ENCODE measurements around the gene AFF2.

AFF2 gene

DNA sequence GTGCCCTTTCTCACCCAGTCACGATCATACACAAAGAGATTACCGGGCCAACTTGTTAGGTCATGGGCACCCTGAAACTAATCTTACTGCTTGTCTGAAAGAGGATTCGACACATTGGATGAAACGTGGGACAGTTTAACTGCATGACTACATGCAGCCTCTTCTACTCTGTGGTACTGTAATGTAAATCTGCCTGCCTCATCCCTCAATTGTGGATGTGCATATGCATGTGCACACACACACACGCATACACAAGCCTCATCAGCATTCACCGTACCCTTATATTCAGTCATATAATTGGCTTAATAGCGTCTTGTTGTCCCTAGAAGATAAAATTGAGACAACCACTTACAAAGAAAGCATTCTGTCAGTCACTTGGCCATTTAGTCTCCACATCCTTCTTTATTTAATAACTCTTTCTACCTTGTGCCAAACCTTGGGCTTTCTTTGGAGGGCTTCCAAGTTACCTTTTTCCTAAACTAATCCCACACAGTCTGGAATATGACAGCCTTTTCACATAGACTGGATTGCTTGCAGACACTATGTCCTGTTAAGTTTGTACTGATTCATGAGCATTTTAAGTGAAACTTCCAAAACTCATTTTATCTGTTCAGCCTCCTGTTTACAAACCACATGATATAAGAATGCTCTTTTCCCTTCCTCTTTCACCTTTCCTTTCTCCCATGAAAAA lies 132.9 kb downstream of the AFF2 start:
- Histone ChIP-seq H3K9me3 (no peaks in the 10 kb centered on the region), H3K4me1 (no peaks in the 10 kb centered on the region), H3K36me3 (no peaks in the 10 kb centered on the region), H3K27me3 (no peaks in the 10 kb centered on the region), H3K4me3 (no peak overlapping the region), H3K27ac (no peak overlapping the region)
- TF ChIP-seq, protein P1, sequence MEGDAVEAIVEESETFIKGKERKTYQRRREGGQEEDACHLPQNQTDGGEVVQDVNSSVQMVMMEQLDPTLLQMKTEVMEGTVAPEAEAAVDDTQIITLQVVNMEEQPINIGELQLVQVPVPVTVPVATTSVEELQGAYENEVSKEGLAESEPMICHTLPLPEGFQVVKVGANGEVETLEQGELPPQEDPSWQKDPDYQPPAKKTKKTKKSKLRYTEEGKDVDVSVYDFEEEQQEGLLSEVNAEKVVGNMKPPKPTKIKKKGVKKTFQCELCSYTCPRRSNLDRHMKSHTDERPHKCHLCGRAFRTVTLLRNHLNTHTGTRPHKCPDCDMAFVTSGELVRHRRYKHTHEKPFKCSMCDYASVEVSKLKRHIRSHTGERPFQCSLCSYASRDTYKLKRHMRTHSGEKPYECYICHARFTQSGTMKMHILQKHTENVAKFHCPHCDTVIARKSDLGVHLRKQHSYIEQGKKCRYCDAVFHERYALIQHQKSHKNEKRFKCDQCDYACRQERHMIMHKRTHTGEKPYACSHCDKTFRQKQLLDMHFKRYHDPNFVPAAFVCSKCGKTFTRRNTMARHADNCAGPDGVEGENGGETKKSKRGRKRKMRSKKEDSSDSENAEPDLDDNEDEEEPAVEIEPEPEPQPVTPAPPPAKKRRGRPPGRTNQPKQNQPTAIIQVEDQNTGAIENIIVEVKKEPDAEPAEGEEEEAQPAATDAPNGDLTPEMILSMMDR (IDR thresholded peaks at IDR 0.05), result no peak
- no peak for DNase-seq
- intact Hi-C loops (cut with DNase I; ENCODE audit: low total_unique reads), result no loop called here

DNA sequence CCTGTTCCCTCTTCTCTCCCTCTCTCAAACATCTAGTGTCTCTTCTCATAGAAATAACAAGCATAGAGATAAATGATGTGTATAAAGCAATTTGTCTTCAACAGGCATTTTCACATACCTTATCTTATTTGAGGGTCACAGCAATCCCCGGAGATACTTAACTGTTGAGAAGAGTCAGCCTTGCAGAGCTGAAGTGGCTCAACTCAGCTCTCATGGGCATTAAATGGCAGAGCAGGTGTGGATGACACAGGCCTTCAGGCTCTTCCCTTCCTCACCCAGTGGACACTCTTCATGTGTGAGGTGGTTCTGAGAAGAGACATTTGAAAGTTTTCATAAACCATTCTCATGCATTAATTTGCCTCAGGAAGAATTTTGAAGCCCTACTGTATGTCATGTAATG lies 134.2 kb downstream of the AFF2 start:
- H3K4me3 ChIP-seq, result no peak overlapping the region
- H3K27me3 ChIP-seq, result no peaks in the 10 kb centered on the region
- no peaks in the 10 kb centered on the region for H3K9me3 ChIP-seq
- intact Hi-C loops (cut with DNase I; ENCODE audit: low total_unique reads), result no loop called here
- TF ChIP-seq, protein P1 (IDR thresholded peaks at IDR 0.05), result no peak
- H3K27ac ChIP-seq, result no peak overlapping the region
- no peak for DNase-seq
- no peaks in the 10 kb centered on the region for H3K4me1 ChIP-seq
- H3K36me3 ChIP-seq, result no peaks in the 10 kb centered on the region

DNA sequence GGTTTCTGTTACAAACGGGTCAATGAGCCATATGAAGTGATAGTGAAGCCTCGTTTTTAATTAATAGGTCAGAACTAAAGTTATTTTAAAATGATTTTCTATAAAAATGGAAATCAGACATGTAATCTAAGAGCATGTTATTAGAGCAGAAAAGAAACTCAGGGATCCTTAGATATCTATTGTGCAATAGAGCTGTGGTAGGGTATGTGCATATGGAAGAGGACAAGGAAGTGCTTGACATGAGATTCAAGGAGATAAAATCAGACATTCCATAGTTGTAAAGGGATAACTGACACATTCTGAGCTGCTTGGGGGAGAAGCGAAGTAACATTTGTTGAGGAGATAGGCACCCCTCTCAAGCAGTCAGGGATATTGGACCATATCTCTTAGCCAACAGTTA lies 143.0 kb downstream of the AFF2 start:
- DNase-seq, result no peak
- Histone ChIP-seq H3K27me3 (no peaks in the 10 kb centered on the region), H3K36me3 (no peaks in the 10 kb centered on the region), H3K4me1 (no peaks in the 10 kb centered on the region), H3K4me3 (no peak overlapping the region), H3K27ac (no peak overlapping the region), H3K9me3 (no peaks in the 10 kb centered on the region)
- TF ChIP-seq, protein P1 (IDR thresholded peaks at IDR 0.05), result no peak
- intact Hi-C loops (cut with DNase I; ENCODE audit: low total_unique reads), result no loop called here

DNA sequence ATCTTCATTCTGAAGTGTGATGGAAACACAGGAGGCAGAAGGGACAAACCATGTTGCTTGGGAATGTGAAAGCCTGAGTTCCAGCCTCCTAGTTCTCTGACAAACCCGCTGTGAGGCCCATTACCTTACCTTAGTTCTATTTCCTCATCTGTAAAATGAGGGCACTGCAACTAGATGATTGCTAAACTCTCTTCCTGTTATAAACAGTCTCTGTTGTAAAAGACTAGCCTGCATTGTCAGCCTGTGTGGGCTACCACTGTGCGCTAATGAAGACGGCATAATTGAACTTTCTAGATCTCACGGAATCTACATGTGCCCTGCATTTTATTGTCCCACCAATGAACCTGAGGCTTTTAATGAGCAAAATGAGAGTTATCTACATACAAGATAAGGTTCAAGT lies 147.2 kb downstream of the AFF2 start:
- H3K27me3 ChIP-seq, result no peaks in the 10 kb centered on the region
- DNase-seq, result no peak
- no peaks in the 10 kb centered on the region for H3K36me3 ChIP-seq
- intact Hi-C loops (cut with DNase I; ENCODE audit: low total_unique reads), result no loop called here
- TF ChIP-seq, protein P1 (IDR thresholded peaks at IDR 0.05), result no peak
- H3K4me3 ChIP-seq, result no peak overlapping the region
- H3K27ac ChIP-seq, result no peak overlapping the region
- no peaks in the 10 kb centered on the region for H3K9me3 ChIP-seq
- no peaks in the 10 kb centered on the region for H3K4me1 ChIP-seq

DNA sequence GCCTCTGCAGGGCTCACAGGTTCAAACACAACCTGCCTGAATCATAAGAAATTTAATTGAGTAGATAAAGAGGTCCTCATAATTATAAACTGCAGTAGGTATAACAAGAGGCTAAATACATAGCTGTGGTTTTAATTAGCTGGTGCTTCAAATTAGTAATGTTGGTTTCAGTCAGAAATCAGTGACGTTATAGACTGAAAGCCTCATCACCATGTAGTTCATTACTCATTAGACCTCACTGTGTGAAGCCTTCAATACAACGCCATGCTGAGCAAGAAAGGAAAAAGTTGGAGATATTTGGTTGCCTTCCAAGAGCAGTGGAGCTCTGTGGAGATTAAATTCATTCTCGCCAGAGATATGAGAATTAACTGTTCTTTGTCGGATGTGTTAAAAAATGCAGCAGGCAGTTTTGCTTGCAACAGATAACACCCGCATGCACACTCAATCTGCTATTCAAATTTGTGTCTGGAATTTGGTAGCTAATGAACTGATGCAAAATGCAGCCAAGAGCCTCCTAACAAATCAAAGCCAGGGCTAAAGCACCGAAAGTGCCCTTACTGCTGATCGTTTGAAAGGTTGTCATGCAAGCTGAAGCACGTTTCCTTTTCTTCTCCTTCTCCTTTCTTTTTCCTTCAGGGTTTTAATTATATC lies 148.9 kb downstream of the AFF2 start:
- H3K4me1 ChIP-seq, result no peaks in the 10 kb centered on the region
- intact Hi-C loops (cut with DNase I; ENCODE audit: low total_unique reads), result no loop called here
- TF ChIP-seq, protein P1 (IDR thresholded peaks at IDR 0.05), result no peak
- H3K36me3 ChIP-seq, result no peaks in the 10 kb centered on the region
- no peak for DNase-seq
- H3K27ac ChIP-seq, result no peak overlapping the region
- H3K4me3 ChIP-seq, result no peak overlapping the region
- H3K27me3 ChIP-seq, result no peaks in the 10 kb centered on the region
- no peaks in the 10 kb centered on the region for H3K9me3 ChIP-seq
